ENCODE measurements around the gene RASSF7. TPM values are rescaled to one million over a fixed set of nuclear protein-coding genes. Genes with fewer than 3 reads are reported as not detected.
A peak's percentile ranks its signal among the peaks of the same experiment; 100 is the strongest.

Gene RASSF7
- total RNA-seq, 2 donors from 2014 or later: 8.5 to 13.0 TPM

- DNase-seq (ENCODE audit: low spot score): no peak
- Histone ChIP-seq H3K27ac (no peak overlapping the region), H3K9me3 (no peaks in the 10 kb centered on the region), H3K4me3 (no peak overlapping the region), H3K36me3 (no peaks in the 10 kb centered on the region), H3K4me1 (peaks cover 0 to 32% of the 10 kb centered on the region in 2 donors), H3K27me3 (peaks cover 17 to 28% of the 10 kb centered on the region in 2 donors)
- TF ChIP-seq CTCF (IDR thresholded peaks at IDR 0.05): no peak
Measured at GRCh38 chr11:558503-558902, 2.3 kb upstream of the RASSF7 start.

GRCh38 chr11:559020-559620 lies 1.6 kb upstream of the RASSF7 start:
- H3K27me3 ChIP-seq: peaks cover 15 to 21% of the 10 kb centered on the region in 2 donors
- TF ChIP-seq CTCF (IDR thresholded peaks at IDR 0.05): no peak

GRCh38 chr11:559712-560304 lies 962 bp upstream of the RASSF7 start:
- H3K36me3 ChIP-seq: no peaks in the 10 kb centered on the region
- peaks cover 0 to 27% of the 10 kb centered on the region in 2 donors for H3K4me1 ChIP-seq
- peak overlapping the region; percentile 56 to 91 for H3K4me3 ChIP-seq
- H3K27me3 ChIP-seq: peaks cover 11 to 15% of the 10 kb centered on the region in 2 donors
- H3K27ac ChIP-seq: peak overlapping the region in 1 of 2 donors; percentile 57
- no peak for DNase-seq (ENCODE audit: low spot score)
- no peak for TF ChIP-seq CTCF (IDR thresholded peaks at IDR 0.05)
- no peaks in the 10 kb centered on the region for H3K9me3 ChIP-seq

More at GRCh38 chr11:559020-559620, 1.6 kb upstream of the RASSF7 start:
- DNase-seq (ENCODE audit: low spot score): no peak
- H3K36me3 ChIP-seq: no peaks in the 10 kb centered on the region
- H3K9me3 ChIP-seq: no peaks in the 10 kb centered on the region
- no peak overlapping the region for H3K27ac ChIP-seq
- H3K4me1 ChIP-seq: peaks cover 0 to 32% of the 10 kb centered on the region in 2 donors
- no peak overlapping the region for H3K4me3 ChIP-seq

GRCh38 chr11:561148-562003 lies 606 bp downstream of the RASSF7 start:
- no peak overlapping the region for H3K27ac ChIP-seq
- H3K36me3 ChIP-seq: no peaks in the 10 kb centered on the region
- no peaks in the 10 kb centered on the region for H3K9me3 ChIP-seq
- no peak for TF ChIP-seq CTCF (IDR thresholded peaks at IDR 0.05)
- peak overlapping the region; percentile 56 to 91 for H3K4me3 ChIP-seq
- peaks cover 0 to 17% of the 10 kb centered on the region in 2 donors for H3K4me1 ChIP-seq
- H3K27me3 ChIP-seq: peaks cover 4% of the 10 kb centered on the region in 2 donors
- DNase-seq (ENCODE audit: low spot score): no peak

- Histone ChIP-seq H3K27ac (no peak overlapping the region), H3K4me3 (peak overlapping the region in 1 of 2 donors; percentile 91), H3K9me3 (no peaks in the 10 kb centered on the region), H3K27me3 (no peaks in the 10 kb centered on the region), H3K4me1 (peaks cover 0 to 19% of the 10 kb centered on the region in 2 donors), H3K36me3 (no peaks in the 10 kb centered on the region)
- no peak for DNase-seq (ENCODE audit: low spot score)
- no peak for TF ChIP-seq CTCF (IDR thresholded peaks at IDR 0.05)
Measured at GRCh38 chr11:562046-562645, 1.4 kb downstream of the RASSF7 start.

All from right atrium auricular region (tissue), 2 donors.